GM21737 (cell line): ENCODE measurements around the gene MAMDC4.
"Not testable (repeated sequence)": the region's sequence is repeated elsewhere in the genome, so short reads cannot be mapped to it uniquely, and the experiment has no call there.

Experiments
- ATAC-seq: cut with Tn5 transposase; IDR thresholded peaks from one replicate; pipeline ENCODE4 v1.9.1; 2021; ENCODE audit warnings: mild to moderate bottlenecking, moderate library complexity; ENCODE audit not compliant: unreplicated experiment

MAMDC4 gene

DNA sequence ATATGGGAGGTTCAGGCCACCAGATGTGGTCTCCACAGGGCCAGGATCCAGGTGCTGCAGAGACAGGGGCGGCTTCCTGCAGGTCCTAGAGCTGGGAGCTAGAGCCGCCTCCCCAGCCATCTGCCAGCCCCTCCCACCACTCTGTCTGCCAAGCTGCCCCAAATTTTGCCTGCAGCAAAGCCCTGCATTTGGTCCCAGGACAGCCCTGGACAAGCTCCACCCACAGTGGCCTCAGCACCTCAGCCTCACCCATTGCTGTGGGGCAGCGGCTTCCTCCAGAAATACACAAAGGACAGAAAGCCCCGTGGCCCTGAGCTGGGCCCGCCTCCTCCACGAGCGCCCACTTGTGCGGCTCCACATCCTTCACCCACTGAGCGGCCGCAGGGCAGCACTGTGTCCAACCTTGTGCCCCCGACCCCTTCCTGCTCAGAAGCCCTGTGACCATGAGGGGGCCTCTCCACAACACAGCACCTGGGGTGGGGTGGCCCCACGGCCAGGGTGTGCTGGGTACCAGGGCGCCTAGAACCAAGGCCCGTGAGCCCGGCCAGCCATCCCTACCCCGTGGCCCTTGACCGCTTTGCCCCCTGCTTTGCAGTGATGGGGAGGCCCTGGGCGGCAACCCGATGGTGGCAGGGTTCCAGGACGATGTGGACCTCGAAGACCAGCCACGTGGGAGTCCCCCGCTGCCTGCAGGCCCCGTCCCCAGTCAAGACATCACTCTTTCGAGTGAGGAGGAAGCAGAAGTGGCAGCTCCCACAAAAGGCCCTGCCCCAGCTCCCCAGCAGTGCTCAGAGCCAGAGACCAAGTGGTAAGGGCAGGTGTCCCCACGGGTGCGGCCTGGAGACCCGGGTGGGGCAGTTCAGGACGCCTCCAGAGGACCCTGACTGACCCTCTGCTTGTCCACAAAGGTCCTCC, 13.6 kb upstream of the MAMDC4 start:
- no peak for ATAC-seq

DNA sequence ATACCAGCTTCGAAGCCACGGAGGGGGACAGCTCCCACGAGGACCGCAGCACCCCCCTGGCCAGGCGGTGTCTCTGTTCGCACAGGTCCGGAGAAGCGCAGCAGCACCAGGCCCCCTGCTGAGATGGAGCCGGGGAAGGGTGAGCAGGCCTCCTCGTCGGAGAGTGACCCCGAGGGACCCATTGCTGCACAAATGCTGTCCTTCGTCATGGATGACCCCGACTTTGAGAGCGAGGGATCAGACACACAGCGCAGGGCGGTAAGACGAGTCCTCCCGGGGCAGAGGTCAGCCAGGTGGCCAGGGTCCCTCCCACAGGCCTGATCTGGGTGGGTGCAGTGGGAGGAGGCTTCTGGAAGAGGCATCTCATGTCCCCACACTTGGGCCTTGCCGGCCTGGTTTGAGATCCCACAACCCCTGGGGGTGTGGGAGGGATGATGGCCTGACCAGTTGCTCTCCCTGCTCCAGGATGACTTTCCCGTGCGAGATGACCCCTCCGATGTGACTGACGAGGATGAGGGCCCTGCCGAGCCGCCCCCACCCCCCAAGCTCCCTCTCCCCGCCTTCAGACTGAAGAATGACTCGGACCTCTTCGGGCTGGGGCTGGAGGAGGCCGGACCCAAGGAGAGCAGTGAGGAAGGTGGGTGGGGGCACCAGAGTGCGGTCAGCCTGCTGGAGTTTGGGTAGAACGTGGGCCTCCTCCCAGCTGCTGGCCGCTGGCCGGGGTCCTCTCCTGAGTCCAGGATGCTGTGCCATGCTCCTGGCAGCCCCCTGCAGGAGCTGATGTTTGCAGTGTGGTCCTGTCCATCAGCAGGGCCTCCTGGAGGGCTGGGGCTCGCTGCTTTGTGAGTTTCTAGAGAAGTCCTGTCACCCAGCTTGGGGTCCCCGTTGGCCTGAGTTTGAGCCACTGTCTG, 12.7 kb upstream of the MAMDC4 start:
- ATAC-seq = no peak

DNA sequence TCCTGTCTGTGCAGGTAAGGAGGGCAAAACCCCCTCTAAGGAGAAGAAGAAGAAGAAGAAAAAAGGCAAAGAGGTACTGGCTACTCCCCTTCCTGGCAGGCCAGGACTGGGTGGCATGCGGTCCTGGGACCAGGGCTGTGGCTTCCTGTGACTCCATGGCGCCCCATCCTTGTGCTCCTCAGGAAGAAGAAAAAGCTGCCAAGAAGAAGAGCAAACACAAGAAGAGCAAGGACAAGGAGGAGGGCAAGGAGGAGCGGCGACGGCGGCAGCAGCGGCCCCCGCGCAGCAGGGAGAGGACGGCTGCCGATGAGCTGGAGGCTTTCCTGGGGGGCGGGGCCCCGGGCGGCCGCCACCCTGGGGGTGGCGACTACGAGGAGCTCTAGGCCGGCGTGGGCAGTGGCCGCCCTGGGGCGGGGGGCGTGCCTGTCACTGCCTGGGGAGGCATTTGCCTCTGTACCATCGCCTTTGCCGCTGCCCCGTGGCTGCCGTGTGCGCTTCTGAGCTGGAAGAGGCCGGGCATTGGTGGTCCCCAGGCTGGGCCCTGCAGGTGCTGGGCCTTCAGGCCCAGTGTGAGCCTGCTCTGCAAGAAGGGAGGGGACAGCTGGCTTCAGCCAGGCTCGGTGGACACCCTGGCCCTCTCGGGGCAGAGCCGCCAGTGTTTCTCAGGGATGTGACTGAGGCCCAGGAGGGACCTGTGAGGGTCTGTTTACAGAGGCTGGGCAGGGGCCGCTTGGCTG, 11.8 kb upstream of the MAMDC4 start:
- ATAC-seq = no peak

DNA sequence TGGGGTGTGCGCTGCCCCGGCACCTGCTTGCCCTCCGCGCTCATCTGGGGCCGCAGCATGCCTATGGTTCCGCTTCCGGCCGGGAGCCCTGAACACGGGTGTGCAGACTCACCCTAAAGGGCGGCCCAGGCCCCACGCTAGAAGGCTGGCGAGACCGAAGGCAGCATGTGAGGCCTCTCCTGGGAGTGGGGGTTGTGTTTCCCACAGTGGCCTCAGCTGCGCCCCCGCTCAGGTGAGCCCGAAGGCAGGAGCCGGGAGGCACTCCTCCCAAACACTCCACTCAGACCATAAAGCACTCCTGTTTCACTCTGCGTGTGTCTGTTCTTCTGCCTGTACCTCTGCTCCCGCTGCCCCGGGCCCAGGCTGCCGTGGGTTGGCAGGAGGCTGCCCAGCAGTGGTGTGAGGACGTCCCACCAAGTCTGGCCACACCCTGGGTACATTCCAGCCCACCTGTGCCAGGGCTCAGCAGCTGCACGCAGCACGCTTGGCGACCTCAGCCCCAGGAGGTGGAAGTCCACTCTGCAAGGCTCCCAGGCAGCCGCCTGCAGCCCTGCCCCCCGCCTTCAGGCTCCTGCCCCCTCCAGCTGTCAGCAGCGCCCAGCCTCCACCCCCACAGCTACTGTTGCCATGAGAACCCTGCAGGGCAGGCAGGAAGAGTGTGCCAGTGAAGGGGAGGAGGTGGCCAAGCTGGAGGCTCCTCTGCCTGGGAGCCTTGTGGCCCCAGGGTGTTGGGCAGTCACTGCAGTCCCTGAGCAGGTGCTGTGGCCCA, 11.1 kb upstream of the MAMDC4 start:
- ATAC-seq = no peak

DNA sequence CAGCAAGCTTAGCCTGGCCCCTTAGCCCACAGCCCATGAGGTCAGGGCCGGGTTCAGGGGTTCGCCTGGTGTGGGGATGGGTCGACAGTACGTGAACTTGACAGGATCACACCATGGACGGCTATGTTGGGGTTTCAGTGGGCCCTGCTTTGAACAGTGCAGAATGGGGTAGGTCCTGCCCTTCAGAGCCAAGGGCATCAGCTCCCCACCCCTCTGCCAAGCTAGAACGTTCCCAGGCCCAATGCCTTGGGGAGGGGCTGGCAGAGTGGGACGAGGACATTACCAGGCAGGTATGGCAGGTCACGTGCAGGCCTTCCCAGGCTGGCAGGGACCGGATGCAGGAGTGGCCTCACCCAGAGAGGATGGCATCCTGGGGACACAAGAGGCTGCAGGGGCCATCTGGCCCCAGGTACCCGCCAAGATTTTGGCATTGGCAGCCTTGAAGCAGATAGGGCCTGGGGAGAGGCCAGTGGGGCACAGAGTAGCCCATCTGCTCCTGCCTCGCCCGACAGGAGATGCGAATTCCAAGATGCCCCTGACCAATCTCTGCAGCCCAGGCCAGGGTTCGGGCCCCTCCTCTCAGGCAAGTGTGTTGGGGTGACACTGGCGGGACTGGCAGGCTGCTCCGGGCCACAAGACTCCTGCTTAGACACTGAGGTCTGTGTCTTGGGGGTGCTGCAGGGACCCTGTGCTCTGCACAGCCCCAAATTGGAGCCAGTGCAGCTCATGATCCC, 10.3 kb upstream of the MAMDC4 start:
- not testable (repeated sequence) for ATAC-seq

DNA sequence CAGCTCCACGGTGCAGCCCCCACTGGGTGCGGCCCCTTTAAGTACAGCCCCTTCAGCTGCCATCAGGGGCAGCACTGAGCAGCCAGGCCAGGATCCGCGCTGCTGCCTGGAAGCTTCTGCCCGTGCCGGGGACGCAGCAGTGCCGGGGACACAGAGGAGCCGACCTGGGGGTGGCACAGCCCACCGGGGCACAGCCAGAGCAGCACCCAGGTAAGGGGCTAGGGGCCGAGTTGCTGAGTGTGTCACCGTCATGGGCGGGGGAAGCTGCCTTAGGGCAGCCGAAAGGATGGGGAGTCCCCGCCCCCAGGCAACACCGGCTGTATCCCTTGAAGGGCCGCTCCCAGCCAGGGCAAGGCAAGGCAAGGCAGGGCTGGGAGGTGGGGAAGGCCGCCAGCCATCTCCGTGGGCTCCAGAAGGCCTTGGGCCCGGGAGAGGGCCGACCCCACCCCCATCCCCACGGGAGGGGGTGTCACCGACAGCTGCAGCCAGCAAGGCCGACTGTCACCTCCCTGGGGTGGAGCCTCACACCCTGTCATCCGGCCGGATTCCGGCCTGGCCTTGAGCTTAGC, 9.7 kb upstream of the MAMDC4 start, which contains the start of gene AJM1:
Gene AJM1, plus strand, starts transcription at position 99 of the 569 bp plus-strand sequence. CDS start 1,937 bp downstream, outside the sequence.
- ATAC-seq = peak; percentile 54

DNA sequence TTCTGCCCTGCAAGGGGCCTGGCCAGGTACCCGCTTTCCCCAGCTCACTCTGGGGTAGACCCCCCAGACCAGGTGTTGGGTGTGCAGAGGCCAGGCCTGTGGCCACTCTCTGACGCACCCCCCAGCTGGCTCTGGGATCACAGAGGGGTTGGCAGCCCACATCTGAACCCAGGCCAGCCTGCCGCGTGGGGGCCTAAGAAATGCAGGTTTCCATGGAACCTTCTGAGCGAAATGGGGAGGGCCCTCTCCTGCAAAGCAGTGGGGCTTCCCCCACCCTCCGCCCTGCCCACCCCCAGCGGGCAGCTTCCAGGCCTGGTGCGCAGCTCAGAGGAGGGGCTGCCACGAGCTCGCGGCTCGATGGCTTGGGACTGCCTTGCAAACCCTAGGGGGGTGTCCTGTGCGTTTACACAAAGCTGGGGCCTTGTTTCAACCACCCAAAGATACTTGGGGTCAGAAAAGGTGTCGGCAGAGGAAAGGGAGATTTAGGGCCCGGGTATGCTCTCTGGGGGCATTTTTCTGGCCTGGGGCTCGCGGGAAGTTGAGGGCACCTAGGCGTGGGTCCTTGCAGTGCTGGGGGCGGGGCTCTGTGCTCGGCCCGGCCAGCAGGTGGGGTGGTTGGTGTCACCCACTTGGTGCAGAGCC, 8.9 kb upstream of the MAMDC4 start:
- not testable (repeated sequence) for ATAC-seq

DNA sequence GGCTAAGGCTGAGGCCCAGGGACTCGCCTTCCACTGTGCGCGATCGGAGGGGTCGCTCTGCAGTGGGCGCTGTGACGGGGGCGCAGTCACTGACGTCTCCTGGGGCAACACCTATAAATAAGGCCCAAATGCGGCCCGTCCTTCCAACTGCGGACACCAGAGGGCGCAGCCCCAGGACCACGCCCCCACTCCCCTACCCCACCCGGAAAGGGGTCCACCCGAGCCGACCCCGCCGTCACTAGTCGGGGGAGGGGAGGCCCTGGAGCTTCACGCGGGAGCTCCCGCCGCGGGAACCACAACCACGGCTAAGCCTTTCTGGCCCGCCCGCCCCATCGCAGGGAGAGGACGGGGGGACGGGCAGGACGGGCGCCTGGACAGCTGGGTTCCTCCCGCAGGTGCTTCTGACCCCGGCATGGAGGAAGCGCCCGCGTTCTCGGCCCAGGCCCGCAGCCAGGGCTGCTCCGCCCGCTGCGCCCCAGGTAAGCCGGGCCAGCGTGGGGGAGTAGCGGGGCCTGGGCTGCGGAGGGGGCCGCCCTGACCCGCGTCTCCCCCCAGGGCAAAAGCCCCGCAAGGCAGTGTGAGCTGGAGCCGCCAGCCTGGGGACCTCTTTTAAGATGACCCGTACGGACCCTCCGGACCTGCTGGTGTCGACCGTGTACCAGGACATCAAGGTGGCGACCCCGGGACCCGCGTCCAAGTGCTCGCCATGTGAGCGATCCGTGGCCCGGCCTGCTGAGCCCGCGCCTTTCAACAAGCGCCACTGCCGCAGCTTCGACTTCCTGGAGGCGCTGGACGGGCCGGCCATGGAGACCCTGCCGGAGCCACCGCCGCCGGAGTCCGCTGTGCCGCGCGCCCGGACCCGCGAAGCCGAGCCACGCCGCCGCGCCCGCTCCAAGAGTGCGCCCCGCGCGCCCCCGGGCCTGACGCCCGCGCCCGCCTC, 8.1 kb upstream of the MAMDC4 start:
- ATAC-seq = not testable (repeated sequence)

DNA sequence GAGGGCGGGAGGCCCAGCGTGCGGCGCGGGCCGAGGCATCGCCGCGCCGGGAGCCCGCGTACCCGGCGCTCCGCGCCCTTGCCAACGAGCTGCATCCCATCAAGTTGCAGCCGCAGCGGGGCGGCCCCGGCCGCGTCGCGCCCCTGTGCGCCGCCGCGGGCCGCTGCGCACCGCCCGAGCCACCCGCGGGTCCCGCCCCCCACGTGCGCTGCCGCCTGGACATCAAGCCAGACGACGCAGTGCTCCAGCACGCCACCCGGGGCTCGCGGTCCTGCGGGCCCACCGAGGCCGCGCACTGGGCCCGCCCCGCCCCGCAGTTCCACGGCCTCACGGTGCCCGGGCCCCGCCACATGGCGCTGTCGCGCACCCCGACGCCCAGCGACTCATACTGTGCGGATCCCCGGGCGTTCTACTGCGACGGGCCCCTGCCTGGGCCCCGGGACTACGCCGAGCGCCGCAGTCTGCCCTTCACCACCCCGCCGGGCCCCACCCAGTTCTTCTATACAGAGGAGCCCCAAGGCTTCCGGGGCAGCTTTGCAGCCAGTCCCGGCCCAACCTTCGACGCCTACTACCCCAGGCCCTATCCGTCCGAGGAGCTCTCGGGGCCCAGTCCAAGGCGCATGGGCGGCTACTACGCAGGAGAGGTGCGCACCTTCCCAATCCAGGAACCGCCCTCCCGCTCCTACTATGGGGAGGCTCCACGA, 7.2 kb upstream of the MAMDC4 start:
- ATAC-seq = no peak

DNA sequence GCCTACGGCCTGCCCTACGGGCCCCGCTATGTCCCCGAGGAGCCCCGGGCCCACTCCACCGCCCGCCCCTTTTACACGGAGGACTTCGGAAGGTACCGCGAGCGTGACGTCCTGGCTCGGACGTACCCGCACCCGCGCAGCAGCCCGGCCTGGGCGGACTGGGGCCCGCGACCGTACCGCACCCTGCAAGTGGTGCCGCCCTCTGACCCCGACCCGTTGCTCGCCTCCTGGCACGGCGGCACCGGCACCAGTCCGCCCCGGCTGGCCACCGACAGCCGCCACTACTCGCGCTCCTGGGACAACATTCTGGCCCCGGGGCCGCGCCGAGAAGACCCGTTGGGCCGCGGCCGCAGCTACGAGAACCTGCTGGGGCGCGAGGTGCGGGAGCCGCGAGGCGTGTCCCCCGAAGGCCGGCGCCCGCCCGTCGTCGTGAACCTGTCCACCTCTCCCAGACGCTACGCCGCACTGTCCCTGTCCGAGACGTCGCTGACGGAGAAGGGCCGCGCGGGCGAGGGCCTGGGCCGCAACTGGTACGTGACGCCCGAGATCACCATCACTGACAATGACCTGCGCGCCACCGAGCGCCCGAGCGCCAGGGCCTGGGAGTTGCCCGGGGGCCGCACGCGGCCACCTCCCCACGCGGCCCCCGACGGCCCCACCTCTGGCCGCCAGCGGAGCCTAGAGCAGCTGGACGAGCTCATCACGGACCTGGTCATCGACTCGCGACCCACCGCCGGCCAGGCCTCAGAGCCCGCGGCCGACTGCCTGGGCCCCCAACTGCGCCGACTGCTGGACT, 6.5 kb upstream of the MAMDC4 start:
- ATAC-seq = no peak

DNA sequence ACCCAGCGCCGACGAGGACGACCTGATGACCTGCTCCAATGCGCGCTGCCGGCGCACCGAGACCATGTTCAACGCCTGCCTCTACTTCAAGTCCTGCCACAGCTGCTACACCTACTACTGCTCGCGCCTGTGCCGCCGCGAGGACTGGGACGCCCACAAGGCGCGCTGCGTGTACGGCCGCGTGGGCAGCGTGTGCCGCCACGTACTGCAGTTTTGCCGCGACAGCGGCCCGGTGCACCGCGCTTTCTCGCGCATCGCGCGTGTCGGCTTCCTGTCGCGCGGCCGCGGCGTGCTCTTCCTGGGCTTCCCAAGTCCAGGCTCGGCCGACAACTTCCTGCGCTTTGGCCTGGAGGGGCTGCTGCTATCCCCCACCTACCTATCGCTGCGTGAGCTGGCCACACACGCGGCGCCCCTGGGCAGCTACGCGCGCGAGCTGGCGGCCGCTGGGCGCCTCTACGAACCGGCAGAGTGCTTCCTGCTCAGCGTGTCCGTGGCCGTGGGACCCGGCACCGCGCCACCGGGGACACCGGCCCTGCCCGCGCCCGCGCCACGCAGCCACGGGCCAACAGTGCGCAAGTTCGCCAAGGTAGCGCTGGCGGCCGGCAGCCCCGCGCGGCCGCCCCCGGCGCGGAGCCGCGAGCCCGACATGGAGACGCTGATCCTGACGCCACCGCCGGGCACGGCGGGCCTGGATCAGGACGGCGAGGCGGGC, 5.6 kb upstream of the MAMDC4 start:
- ATAC-seq = no peak

DNA sequence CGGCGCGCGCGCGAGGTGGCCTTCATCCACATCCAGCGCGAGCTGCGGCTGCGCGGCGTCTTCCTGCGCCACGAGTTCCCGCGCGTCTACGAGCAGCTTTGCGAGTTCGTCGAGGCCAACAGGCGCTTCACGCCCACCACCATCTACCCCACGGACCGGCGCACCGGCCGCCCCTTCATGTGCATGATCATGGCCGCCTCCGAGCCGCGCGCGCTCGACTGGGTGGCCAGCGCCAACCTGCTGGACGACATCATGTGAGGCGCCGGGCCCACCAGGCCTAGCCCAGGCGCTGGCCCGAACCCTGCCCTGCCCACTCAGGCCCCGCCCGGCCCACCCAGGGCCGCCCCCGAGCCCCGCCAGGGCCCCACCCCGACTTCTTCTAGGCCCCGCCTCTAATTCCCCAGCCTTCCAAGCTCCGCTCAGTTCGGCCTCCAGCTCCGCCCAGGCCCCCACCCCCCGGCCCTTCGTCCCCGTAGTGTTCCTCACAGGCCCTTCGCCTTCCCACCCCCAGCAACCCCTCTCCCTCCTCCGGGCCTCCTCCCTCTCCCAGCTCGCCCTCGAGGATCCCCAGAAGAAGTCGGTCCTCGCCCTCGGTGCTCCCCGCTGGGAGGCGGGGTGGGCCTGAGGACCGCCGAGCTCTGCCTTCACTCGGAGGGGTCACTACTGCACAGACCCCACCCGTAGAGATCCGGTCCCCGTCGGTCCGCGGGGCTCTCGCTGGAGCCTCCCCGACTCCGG, 4.9 kb upstream of the MAMDC4 start:
- ATAC-seq = no peak

DNA sequence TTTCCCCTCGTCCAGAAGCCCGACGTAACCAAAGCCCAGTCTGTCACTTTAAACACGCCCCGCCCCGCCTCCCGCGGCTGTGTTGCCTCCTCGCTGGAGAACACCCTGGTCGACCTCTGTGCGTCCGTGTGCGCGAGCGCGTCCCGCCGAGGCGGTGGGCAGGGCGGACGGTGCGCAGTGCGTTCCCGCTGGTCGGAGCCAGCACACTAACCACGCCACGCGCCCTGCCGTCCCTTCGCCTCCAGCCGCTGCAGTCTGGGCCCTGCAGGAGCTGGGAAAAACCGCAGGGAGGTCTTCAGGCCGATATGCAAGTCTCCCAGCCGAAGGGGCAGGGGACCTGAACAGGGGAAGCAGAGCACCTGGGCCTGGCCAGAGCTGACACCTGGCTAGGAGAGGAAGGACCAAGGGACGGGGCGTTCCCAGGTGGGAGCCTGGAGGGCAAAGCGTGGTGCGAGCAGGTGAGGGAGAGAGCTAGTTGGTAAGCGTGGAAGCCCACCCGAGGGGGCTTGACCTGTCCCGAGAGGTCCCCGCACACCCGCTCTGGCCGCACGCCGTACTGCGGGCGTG, 4.2 kb upstream of the MAMDC4 start:
- ATAC-seq = no peak

DNA sequence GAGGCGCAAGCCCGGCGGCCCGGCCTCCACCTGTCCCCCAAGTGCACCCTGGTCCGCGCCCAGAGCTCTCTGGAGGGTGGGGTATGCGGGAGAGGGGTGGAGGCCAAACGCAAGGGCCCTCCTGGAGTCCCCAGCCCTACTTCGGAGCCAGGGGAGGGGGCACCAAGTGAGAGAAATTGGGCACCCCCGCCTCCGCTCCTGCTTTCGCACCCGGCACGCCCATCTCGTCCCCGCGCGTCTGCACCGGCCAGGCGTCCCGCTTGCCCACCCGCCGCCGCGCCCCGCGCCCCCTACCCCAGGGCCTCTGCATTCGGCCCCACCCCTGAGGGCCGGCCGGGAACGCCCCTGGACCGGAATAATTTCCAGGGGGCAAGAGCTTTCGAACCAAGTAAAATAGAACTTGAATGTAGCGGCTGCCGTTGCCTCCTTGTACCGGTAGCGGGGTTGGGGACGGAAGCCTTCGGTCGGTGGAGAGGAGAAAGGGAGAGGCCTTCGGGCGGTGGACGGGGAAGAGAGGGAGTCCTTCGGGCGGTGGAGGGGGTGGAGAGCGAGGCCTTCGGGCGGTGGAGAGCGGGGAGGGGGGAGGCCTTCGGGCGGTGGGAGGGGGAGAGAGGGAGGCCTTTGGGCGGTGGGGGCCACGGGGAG, 3.6 kb upstream of the MAMDC4 start:
- no peak for ATAC-seq
